GM23338 (cell line): ENCODE results near the gene SHANK1. TPM values are rescaled to one million over a fixed set of nuclear protein-coding genes. Genes with fewer than 3 reads are reported as not detected.

Experiments
- ATAC-seq: fragments of 200-7000 bp; cut with Tn5 transposase; 3 replicates; pipeline ENCODE4 v1.9.1; 2020
- DNase-seq: peaks from one replicate; pipeline ENCODE4 v3.0.0-alpha.2; 2015; ENCODE audit warnings: low spot score
- H2AFZ ChIP-seq: fragments of 200-600 bp; sonication (generic); 2 replicates; pipeline ENCODE4 v1.8.0; 2016; ENCODE audit warnings: antibody characterized with exemption, mild to moderate bottlenecking, moderate library complexity
- H3F3A ChIP-seq: fragments of 200-600 bp; sonication (generic); replicated peaks from 2 replicates; pipeline ENCODE4 v1.8.0; 2017; ENCODE audit warnings: antibody characterized with exemption, mixed run types, low read depth
- H3K27ac ChIP-seq: fragments of 200-600 bp; sonication (generic); 2 replicates; pipeline ENCODE4 v1.6.1; 2016; ENCODE audit warnings: low read depth
- H3K27me3 ChIP-seq: fragments of 200-600 bp; sonication (generic); 2 replicates; pipeline ENCODE4 v1.8.0; 2016; ENCODE audit warnings: mild to moderate bottlenecking, mixed run types, moderate library complexity; ENCODE audit not compliant: insufficient read depth
- H3K36me3 ChIP-seq: fragments of 200-600 bp; sonication (generic); 2 replicates; pipeline ENCODE4 v1.8.0; 2016; ENCODE audit warnings: mild to moderate bottlenecking; ENCODE audit not compliant: insufficient read depth
- H3K4me1 ChIP-seq: fragments of 200-600 bp; sonication (generic); 2 replicates; pipeline ENCODE4 v1.8.0; 2016; ENCODE audit warnings: mild to moderate bottlenecking, moderate library complexity; ENCODE audit not compliant: insufficient read depth
- H3K4me2 ChIP-seq: fragments of 200-600 bp; sonication (generic); 2 replicates; pipeline ENCODE4 v1.7.1; 2017; ENCODE audit warnings: mixed run types
- H3K4me3 ChIP-seq: fragments of 200-600 bp; sonication (generic); 2 replicates; pipeline ENCODE4 v1.6.1; 2016; ENCODE audit warnings: mixed run types
- H3K79me2 ChIP-seq: fragments of 200-600 bp; sonication (generic); replicated peaks from 2 replicates; pipeline ENCODE4 v1.8.0; 2017; ENCODE audit warnings: mild to moderate bottlenecking; ENCODE audit not compliant: insufficient read depth
- H3K9me2 ChIP-seq: fragments of 200-600 bp; sonication (generic); 2 replicates; pipeline ENCODE4 v1.8.0; 2017; ENCODE audit not compliant: insufficient read depth
- H4K20me1 ChIP-seq: fragments of 200-600 bp; sonication (generic); replicated peaks from 2 replicates; pipeline ENCODE4 v1.8.0; 2017; ENCODE audit warnings: mild to moderate bottlenecking; ENCODE audit not compliant: insufficient read depth
- H3K27ac Mint-ChIP-seq: 2 replicates; pipeline ENCODE4 v1.8.0; 2020; ENCODE audit warnings: inconsistent platforms, mild to moderate bottlenecking, moderate library complexity, mixed read lengths
- H3K27me3 Mint-ChIP-seq: 3 replicates; pipeline ENCODE4 v1.8.0; 2022; ENCODE audit warnings: low read depth, mild to moderate bottlenecking, moderate library complexity, mixed read lengths, inconsistent platforms; ENCODE audit not compliant: insufficient read depth, poor library complexity
- H3K36me3 Mint-ChIP-seq: 3 replicates; pipeline ENCODE4 v1.8.0; 2021; ENCODE audit warnings: low read depth, mild to moderate bottlenecking, inconsistent platforms, moderate library complexity, mixed read lengths
- H3K4me1 Mint-ChIP-seq: 3 replicates; pipeline ENCODE4 v1.8.0; 2020; ENCODE audit warnings: mild to moderate bottlenecking, inconsistent platforms, mixed read lengths
- H3K4me3 Mint-ChIP-seq: 3 replicates; pipeline ENCODE4 v1.8.0; 2021; ENCODE audit warnings: moderate library complexity, mild to moderate bottlenecking, inconsistent platforms, mixed read lengths
- H3K9me3 Mint-ChIP-seq: 3 replicates; pipeline ENCODE4 v1.8.0; 2020; ENCODE audit warnings: moderate library complexity, mild to moderate bottlenecking, inconsistent platforms, mixed read lengths
- CTCF ChIP-seq, 2 experiments: fragments of 200-600 bp in 1 of 2; sonication (generic) in 1 of 2; conservative IDR thresholded peaks; 2 replicates each; pipeline versions ENCODE4 v1.5.1 to v1.6.1; 2016 to 2017; ENCODE audit warnings: antibody characterized with exemption in 2 of 2, low read depth in 2 of 2, mild to moderate bottlenecking in 2 of 2, moderate library complexity in 1 of 2
- EZH2 ChIP-seq: fragments of 200-600 bp; sonication (generic); IDR thresholded peaks from one replicate; pipeline ENCODE4 v1.8.0; 2017; ENCODE audit warnings: antibody characterized with exemption, mild to moderate bottlenecking, low read depth; ENCODE audit not compliant: unreplicated experiment
- JUNB ChIP-seq: IDR thresholded peaks from one replicate; pipeline ENCODE4 v1.6.1; 2016; ENCODE audit warnings: antibody characterized with exemption; ENCODE audit not compliant: unreplicated experiment
- REST ChIP-seq: IDR thresholded peaks from one replicate; pipeline ENCODE4 v1.6.1; 2018; ENCODE audit warnings: antibody characterized with exemption; ENCODE audit not compliant: unreplicated experiment
- STAT1 ChIP-seq: IDR thresholded peaks from one replicate; pipeline ENCODE4 v1.6.1; 2016; ENCODE audit warnings: antibody characterized with exemption; ENCODE audit not compliant: unreplicated experiment
- ZNF331 ChIP-seq: fragments of 250-450 bp; sonication (Bioruptor Pico); IDR thresholded peaks from 2 replicates; pipeline ENCODE4 v1.5.0; 2020; ENCODE audit warnings: low read depth, mild to moderate bottlenecking, moderate library complexity
- polyA plus RNA-seq: library from polyadenylated mRNA; unstranded; fragments of >200 nt; fragmentation: Nextera tagmentation; extraction: Ambion mirVana; gene quantifications from 2 replicates; pipeline ENCODE4 v1.2.1, GENCODE V29; 2016
- total RNA-seq: library from RNA; depleted of rRNA; stranded (reverse); fragments of >200 nt; shearing (Covaris generic); gene quantifications from 2 replicates; pipeline ENCODE4 v1.2.3, GENCODE V29; 2014
- TF ChIP-seq, protein P1 (sequence below): fragments of 250-450 bp; sonication (Bioruptor Pico); IDR thresholded peaks from 2 replicates; pipeline ENCODE4 v1.5.0; 2020; ENCODE audit warnings: mild to moderate bottlenecking, moderate library complexity

Gene SHANK1
- total and polyA plus RNA-seq, 2 experiments from 2014 or later = 0.23 to 4.1 TPM

- H3K4me2 ChIP-seq = peak overlapping the region; percentile 84
- peaks cover 39% of the 10 kb centered on the region for H3K27me3 ChIP-seq
- H3K79me2 ChIP-seq = no peaks in the 10 kb centered on the region
- no peak overlapping the region for H3K27ac ChIP-seq
- TF ChIP-seq ZNF331 (CRISPR knock-in tag) = no peak
- TF ChIP-seq, protein P1, sequence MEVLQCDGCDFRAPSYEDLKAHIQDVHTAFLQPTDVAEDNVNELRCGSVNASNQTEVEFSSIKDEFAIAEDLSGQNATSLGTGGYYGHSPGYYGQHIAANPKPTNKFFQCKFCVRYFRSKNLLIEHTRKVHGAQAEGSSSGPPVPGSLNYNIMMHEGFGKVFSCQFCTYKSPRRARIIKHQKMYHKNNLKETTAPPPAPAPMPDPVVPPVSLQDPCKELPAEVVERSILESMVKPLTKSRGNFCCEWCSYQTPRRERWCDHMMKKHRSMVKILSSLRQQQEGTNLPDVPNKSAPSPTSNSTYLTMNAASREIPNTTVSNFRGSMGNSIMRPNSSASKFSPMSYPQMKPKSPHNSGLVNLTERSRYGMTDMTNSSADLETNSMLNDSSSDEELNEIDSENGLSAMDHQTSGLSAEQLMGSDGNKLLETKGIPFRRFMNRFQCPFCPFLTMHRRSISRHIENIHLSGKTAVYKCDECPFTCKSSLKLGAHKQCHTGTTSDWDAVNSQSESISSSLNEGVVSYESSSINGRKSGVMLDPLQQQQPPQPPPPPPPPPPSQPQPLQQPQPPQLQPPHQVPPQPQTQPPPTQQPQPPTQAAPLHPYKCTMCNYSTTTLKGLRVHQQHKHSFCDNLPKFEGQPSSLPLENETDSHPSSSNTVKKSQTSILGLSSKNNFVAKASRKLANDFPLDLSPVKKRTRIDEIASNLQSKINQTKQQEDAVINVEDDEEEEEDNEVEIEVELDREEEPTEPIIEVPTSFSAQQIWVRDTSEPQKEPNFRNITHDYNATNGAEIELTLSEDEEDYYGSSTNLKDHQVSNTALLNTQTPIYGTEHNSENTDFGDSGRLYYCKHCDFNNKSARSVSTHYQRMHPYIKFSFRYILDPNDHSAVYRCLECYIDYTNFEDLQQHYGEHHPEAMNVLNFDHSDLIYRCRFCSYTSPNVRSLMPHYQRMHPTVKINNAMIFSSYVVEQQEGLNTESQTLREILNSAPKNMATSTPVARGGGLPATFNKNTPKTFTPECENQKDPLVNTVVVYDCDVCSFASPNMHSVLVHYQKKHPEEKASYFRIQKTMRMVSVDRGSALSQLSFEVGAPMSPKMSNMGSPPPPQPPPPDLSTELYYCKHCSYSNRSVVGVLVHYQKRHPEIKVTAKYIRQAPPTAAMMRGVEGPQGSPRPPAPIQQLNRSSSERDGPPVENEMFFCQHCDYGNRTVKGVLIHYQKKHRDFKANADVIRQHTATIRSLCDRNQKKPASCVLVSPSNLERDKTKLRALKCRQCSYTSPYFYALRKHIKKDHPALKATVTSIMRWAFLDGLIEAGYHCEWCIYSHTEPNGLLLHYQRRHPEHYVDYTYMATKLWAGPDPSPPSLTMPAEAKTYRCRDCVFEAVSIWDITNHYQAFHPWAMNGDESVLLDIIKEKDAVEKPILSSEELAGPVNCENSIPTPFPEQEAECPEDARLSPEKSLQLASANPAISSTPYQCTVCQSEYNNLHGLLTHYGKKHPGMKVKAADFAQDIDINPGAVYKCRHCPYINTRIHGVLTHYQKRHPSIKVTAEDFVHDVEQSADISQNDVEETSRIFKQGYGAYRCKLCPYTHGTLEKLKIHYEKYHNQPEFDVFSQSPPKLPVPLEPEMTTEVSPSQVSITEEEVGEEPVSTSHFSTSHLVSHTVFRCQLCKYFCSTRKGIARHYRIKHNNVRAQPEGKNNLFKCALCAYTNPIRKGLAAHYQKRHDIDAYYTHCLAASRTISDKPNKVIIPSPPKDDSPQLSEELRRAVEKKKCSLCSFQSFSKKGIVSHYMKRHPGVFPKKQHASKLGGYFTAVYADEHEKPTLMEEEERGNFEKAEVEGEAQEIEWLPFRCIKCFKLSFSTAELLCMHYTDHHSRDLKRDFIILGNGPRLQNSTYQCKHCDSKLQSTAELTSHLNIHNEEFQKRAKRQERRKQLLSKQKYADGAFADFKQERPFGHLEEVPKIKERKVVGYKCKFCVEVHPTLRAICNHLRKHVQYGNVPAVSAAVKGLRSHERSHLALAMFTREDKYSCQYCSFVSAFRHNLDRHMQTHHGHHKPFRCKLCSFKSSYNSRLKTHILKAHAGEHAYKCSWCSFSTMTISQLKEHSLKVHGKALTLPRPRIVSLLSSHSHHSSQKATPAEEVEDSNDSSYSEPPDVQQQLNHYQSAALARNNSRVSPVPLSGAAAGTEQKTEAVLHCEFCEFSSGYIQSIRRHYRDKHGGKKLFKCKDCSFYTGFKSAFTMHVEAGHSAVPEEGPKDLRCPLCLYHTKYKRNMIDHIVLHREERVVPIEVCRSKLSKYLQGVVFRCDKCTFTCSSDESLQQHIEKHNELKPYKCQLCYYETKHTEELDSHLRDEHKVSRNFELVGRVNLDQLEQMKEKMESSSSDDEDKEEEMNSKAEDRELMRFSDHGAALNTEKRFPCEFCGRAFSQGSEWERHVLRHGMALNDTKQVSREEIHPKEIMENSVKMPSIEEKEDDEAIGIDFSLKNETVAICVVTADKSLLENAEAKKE = no peak
- TF ChIP-seq REST = no peak
- TF ChIP-seq STAT1 = no peak
- no peak for TF ChIP-seq EZH2
- no peak for TF ChIP-seq JUNB
- TF ChIP-seq CTCF (conservative IDR thresholded peaks at IDR 0.05; ENCODE audit: low read depth in 2 of 2) = no peak
- no peak for ATAC-seq
- H3K27me3 Mint-ChIP-seq = peaks cover 17% of the 10 kb centered on the region
- no peak overlapping the region for H2AFZ ChIP-seq
- H3K4me3 Mint-ChIP-seq = no peak overlapping the region
- H3K4me1 Mint-ChIP-seq = no peaks in the 10 kb centered on the region
- DNase-seq = peak; percentile 81
- no peak overlapping the region for H3K27ac Mint-ChIP-seq
- no peaks in the 10 kb centered on the region for H3K9me2 ChIP-seq
- peak overlapping the region; percentile 85 for H3K4me3 ChIP-seq
- H3K36me3 ChIP-seq = no peaks in the 10 kb centered on the region
- H3K4me1 ChIP-seq = peaks cover 31% of the 10 kb centered on the region; the same call in 1 of the 2 replicates
- H3K9me3 Mint-ChIP-seq = peaks cover 78% of the 10 kb centered on the region
- no peaks in the 10 kb centered on the region for H4K20me1 ChIP-seq
- H3K36me3 Mint-ChIP-seq = peaks cover 42% of the 10 kb centered on the region
- 0 out of 2 replicates have a peak, but pooled peaks cover 4% of the 10 kb centered on the region for H3F3A ChIP-seq
These were observed 1.7 kb downstream of the SHANK1 start for GRCh38 chr19:50717891-50718254.
